NCI-H69 (cell line): ENCODE measurements around the gene GANAB.
A peak's percentile ranks its signal among the peaks of the same experiment; 100 is the strongest.
"Not testable (repeated sequence)": the region's sequence is repeated elsewhere in the genome, so short reads cannot be mapped to it uniquely, and the experiment has no call there.

ENCODE experiments used
- DNase-seq: peaks from one replicate; lab custom pipeline; 2025; lab: John Stamatoyannopoulos, UW

GANAB gene

DNA sequence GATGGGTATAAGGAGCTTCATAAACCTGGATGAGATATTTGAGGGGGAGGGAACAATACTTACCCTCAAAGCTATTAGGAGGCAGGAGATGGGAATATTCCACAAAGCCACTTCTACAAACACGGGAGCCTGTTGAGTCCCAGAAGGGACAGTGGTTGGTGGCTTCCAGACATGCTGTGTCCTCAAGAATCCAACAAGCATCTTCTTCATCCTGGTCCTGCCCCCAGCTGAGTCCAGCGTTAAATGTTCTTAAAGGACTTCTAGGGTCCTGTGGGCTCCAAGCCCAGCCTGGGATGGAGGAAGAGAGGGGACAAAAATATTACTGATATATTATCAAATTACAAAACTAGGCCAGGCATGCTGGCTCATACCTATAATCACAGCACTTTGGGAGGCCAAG, 21.0 kb upstream of the GANAB start:
- DNase-seq = no peak

DNA sequence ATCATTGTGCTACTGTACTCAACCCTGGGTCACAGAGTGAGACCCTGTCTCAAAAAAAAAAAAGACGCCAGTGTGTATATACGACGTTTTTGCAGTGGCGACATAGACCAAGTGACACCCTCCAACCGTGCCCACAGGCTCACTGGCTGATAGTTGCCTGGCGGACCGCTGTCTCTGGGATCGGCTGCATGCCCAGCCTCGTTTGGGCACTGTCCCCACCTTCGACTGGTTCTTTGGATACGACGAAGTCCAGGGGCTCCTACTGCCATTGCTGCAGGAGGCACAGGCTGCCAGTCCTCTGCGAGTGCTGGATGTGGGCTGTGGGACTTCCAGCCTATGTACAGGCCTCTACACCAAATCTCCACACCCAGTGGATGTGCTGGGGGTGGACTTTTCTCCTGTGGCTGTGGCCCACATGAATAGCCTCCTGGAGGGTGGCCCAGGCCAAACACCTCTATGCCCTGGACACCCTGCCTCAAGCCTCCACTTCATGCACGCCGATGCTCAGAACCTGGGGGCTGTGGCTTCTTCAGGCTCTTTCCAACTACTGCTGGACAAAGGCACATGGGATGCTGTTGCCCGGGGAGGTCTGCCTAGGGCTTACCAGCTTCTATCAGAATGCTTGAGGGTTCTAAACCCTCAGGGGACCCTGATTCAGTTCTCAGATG, 20.0 kb upstream of the GANAB start:
- no peak for DNase-seq

DNA sequence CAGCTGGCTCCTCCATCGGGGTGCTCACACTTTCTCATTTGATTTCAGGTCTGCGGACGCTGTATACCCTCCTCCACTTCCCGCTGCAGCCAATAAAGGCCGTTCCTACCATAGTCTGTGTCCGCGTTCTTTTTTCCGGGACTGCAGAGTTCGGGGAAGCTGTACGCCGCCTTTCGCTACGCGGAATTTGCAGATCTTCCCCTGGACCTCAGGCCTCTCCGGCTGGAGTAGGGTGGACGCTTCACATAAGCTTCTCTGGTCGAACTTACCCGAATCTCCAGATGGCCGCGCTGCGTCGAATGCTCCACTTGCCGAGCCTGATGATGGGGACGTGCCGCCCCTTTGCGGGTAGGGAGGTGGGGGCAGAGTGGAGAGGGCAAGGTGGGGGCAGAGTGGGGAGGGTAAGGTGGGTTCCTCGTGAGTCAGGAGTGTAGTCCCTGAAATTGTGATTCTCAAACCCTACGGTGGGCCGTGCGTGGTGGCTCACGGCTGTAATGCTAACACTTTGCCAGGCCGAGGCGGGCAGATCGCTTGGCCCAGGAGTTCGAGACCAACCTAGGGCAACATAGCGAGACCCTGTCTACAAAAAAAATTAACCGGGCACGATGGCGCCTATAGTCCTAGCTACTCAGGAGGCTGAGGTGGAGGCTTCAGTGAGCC, 19.3 kb upstream of the GANAB start:
- peak; percentile 66 for DNase-seq

DNA sequence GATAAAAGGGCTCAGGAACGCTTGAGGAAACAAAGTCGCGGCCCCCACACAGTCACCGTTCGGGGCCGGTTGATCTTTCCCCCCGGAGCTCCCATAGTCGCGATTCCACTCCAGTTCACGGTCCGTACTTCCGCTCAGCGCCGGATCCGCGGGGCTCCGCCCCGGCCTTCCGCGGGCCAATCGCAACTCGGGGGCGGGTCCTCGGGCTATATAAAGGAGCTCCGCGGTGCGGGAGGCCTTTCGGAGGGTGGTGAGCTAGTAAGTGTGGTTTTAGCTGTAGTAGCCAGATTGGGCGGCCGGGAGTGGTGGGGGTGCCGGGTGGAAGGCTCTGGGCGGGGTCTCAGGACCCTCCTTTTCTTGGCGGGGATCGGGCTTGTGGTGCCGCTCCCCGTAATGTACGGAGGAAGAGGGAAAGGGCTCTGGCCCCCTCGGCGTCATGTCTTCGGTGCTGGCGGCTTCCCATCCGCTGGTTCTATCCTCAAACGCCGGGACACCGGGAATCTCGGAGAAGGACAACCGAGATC, 18.7 kb upstream of the GANAB start, which contains the start of the genes C11orf98 and CSKMT:
TSS of gene C11orf98 (minus strand) at position 136 of the 524 bp plus-strand sequence. CDS start at position 95, 41 bp downstream.
TSS of gene CSKMT (plus strand) at position 238 of the 524 bp plus-strand sequence. CDS start 568 bp downstream, outside the sequence.
- peak; percentile 97 for DNase-seq

DNA sequence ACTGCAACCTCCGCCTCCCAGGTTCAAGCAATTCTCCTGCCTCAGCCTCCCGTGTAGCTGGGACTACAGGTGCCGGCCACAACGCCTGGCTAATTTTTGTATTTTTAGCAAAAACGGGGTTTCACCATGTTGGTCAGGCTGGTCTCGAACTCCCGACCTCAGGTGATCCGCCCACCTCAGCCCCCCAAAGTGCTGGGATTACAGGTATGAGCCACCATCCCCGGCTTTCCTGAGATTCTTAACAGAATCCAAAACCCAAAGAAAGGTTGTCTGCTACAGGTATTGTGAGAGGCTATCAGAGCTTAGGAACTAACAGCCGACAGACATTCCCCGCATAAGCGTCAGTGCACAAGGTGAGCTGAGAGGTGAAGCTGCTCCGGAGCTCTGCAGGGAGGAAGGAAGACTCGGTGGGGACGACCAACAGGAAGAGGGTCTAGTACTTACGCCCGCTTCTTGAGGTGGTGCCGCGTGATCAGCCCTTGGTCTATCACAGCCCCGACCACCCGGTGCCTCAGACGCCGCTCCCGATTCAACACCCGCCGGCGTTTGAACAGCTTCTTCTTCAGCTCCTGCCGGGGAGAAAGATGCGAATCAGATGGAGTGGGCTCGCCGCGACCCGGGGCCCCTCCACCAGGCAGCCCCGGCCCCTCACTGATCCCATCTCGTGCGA, 18.1 kb upstream of the GANAB start:
- DNase-seq = peak; percentile 87

DNA sequence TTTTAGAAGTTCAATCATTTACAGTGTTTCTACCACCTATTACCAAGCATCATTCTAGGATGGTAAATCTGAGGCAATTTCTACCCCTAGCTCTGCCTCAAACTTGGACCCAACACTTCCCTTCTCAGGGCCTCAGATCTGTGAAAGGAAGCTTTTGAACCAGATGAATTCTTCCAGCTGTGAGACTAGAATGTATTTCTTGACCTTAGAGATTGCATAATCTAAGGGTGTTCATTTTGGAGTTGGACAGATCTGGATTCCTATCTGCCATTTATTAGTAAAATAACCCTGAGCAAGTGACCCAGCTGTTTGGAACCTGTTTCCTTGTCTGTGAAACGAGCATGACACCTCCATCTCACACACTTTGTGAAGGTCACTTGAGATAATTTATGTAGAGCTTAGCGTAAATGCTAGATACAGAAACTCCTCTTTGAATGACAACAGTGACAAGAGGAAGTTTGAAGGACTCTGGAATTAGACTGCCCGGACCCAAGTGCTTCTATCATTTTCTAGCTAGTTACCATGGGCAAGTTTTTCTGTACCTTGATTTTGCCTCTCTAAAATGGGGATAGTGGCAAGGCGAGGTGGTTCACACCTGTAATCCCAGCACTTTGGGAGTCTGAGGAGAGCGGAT, 10.5 kb upstream of the GANAB start:
- DNase-seq = no peak

DNA sequence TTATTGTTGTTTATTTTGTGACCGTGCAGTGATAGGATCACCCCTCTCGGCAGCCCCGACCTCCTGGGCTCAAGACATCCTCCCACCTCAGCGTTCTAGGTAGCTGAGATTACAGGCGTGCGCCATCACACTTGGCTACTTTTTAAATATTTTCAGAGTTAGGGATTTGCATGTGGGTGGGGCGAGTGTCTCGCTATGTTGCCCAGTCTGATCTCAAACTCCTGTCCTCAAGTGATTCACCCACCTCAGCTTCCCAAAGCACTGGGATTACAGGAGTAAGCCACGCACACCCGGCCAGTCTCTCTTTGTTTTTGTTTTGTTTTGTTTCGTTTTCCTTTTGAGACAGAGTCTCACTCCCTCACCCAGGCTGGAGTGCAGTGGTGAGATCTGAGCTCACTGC, 7.9 kb upstream of the GANAB start:
- no peak for DNase-seq

DNA sequence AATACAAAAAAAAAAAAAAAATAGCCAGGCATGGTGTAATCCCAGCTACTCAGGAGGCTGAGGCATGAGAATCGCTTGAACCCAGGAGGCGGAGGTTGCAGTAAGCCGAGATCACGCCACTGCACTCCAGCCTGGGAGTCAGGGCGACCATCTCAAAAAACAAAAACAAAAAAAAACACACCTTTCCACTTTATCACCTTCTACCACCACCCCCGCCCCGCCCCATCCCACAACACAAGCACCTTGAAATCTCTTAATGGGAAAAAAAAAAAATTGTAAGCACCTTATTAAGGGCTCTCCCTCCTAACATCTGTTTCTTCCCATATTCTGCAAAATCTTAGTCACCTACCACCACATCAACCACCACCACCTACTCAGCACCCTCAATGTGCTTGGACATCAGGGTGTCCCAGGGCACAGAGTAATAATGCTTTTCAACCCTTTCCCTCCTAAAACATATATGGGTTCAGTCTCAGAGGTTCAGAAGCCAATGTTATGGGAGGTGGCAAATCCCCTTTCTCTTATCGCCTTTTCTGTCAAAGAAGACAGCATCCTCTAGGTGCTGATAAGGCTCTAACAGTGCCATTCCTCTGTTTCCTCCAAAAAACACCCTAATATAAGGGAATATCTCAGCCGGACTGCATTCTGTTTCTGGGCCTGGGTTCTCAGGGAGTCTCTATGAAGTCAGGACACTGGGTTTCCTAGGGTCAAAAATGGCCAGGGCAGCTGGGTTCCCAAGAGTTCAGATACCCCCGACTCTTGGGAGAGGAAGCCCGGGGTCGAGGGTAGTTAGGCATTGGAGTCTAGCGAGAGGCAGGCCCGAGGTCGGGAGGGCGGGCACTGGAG, 6.0 kb upstream of the GANAB start:
- DNase-seq = no peak

DNA sequence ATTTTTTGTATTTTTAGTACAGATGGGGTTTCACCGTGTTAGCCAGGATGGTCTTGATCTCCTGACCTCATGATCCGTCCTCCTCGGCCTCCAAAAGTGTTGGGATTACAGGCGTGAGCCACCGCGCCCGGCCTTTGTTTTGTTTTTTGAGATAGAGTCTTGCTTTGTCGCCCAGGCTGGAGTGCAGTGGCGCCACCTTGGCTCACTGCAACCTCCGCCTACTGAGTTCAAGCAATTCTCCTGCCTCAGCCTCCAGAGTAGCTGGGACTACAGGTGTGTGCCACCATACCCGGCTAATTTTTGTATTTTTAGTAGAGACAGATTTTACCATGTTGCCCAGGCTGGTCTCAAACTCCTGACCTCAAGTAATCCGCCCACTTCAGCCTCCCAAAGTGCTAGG, 3.9 kb upstream of the GANAB start:
- not testable (repeated sequence) for DNase-seq

DNA sequence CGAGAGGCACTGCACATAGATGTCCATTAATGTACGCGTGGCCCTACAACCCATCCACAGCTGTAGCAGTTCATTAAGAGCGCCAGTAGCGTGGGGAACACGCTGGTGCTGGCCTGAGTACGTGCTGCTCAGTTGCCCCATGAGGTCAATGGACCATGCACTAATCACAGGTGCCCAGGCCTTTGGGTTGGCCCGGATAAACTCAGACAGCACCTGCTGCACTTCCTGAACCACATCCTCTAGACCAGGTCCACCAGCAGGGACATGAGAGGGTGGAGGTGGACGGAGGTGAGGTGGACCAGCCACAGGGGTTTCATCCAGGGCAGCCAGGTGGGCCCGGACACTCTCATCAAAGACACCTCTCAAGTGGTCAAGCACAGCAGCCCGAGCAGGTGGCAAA, 3.1 kb upstream of the GANAB start:
- DNase-seq = no peak

DNA sequence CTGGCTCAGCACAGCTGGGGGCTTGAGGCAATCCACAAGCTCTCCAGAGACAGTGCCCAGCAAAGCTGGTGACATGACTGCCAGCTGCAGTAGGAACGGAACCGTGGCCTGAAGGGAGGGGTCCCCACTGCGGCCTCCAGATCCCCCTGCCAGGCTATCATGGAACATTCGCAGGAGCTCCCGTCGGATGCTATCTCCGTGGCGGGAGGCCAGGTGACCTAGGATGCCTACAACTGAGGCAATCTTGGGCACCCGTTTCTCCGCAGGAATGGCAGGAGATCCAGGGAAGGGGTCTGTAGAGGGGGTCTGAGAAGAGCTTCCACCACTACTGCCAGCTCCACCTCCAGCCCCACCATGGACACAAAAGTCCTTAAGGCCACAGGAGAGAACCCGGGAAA, 2.6 kb upstream of the GANAB start:
- DNase-seq = no peak

DNA sequence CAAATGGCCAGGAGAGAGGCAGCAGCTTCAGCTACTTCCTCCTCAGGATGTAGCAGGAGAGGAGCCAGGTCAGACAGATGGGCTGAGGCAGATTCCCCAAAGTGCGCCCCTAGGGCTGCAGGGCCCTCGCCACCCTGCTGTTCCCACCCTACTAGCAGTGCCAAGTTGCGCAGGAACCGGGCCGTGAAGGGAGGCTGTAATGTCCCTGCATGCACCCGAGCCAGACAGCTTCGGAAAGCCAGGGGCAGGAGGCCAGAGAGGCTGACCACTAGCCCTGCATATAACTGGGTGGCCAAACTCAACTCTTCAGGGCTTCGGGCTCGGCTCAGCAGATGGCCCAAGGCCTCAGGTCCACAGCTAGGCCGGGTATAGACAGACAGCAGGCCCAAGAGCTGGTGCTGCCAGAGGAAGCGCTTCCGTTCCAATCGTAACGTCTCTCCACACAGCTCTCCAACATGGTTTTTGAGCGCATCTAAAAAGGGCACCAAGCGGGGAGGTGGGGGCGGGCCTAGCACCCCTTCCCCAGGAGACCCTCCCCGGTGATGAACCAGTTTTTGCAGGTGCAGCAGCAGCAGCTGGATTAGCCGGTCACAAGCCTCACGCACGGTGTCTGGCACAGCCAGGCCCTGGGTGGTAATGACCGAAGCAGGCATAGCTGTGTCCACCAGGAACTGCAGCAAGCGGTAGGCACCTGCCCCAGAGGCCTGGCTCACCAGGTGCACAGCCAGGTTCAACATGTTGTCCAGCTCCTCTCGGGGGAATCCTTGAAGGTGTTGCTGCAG, 2.0 kb upstream of the GANAB start:
- no peak for DNase-seq

DNA sequence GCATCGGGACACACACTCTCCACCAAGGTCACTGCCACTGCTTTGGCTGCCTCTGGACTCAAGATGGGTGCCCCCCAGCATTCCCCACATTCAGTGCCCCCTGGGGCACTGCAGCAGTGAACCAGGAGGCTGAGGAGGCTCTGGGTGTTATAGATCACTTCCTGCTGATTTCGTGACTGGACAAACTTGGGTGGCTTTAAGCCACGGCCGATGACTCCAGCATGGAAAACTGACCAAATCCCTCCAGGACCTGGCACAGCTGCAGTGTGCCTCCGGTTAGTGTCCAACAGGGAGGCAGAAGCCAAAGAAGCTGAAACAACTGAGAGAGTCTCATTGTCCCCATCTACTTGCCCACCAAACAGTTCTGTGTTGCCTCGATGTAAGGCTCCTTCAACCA, 1.2 kb upstream of the GANAB start:
- DNase-seq = no peak

DNA sequence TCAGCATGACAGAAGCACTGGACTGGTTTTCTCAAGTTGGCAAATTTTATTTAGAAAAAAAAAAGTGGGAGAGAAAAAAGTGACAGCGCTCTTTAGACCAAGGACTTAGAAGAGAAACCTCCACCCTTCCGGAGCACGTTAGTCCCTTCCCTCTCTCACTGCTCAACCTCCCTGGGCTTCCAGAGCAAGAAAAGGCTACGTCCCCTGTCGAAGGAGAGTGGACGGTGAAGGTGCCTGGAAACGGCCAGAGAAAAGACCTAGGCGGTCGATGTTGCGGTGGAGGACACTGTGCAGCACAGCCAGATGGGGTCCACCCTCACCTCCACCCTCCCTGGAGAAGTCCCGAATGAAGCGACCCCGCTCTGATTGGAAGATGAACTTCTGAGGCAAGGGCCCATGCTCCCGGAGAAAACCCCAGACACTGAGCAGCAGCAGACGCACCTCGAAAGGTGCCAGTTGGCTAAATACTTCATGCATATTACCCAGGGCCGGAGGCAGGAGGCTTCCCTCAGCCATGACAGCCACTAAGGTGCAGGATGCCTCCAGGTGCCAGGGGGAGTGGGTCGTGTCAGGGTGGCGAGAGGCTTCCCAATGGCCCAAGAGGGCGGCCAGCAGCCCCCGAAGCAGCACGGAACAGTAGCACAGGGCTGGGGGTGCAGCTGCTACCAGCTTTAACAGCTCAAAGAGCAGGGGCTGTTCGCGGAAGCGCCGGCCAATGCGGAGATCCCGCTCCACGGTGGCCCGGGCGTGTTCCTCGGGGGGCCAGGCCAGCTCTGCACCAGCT, 604 bp upstream of the GANAB start:
- DNase-seq = peak; percentile 51

DNA sequence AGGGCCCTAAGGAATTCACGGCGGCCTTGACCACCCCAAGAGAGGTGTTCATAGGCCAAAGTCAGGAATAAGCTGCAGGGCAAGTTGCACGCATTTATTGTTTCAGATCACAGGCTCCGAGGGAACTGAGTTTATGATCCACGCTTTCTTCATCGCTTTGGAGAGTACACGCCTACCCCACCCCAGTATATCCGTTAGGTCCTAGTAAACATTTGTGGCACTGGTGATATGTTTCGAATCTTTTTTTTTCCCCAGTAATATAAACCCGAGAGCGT, 805 bp downstream of the GANAB start:
- DNase-seq = peak; percentile 45

DNA sequence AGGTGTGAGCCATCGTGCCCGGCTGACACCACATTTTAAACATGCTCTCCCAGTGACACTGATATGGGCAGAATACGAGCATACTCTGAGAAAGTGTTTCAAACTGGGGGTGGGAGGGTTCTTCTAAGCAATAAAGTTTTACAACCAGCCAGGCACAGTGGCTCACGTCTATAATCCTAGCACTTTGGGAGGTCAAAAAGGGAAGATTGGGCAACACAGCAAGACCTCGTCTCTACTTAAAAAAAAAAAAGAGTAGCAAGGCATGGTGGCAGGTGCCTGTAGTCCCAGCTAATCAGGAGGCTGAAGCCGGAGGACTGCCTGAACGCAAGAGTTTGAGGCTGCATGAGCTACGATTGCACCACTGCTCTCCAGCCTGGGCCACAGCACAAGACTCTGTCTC, 2.2 kb downstream of the GANAB start:
- no peak for DNase-seq

DNA sequence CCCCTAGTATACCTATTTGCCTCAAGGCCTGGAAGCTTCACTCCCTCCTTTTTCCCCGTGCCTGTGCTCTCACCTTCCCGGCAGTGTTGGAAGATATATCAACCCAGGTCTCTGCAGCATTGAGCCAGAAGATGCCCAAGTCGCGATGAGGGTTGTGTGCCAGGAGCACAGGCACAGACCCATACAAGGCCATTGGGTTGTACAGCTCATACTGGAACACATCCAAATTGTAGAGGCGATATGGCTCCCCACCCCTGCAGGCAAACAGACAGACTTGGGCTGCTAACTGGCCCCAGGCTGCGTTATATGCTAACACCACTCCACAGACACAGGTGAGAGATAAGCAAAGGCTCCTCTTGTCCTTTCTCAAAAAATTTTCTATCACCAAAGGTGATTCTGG, 13.9 kb downstream of the GANAB start:
- DNase-seq = no peak

DNA sequence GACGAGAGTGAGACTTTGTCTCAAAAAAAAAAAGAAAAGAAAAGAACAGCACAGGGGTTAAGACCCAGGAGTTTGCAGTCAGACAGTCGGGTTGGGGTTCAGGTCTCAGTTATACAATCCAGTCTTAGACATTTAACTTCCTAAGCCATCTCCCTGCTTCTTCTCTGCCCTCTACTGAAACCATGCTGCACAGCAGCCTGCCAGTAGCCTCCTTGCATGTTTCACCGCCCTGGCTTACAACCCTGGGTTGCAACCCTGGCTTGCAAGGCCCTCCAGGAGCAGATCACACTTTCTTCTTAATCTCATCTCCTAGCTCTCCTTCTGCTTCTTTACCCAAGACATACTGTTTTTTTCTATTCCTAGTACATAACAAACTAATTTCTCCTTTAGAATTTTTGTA, 18.7 kb downstream of the GANAB start:
- DNase-seq = no peak

DNA sequence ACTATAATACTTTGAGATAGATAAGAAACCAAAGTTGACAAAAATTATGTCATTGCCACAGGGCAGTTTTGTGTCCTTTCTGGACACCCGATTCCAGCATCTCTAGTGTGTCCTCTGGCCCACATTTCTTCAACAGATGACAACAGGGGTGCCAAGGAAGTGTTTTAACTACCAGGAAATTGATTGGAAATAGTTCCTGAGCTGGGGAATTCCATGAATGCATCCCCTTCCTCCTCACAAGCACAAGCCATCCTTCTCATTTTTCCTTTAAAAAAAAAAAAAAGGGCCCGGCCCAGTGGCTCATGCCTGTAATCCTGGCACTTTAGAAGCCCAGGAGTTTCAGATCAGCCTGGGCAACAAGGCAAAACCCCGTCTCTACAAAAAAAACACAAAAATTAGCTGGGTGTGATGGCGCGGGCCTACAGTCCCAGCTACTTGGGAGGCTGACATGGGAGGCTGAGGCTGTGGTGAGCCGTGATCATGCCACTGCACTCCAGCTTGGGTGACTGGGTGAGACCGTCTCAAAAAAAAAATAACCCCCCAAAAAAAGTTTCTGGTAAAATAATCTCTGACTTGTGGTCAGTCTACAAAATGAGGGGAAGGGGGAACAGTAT, 23.8 kb downstream of the GANAB start:
- no peak for DNase-seq
